ENCODE results near the gene TNS3. TPM values are rescaled to one million over a fixed set of nuclear protein-coding genes. Genes with fewer than 3 reads are reported as not detected.

Gene TNS3
- total and polyA plus RNA-seq, 10 donors: 17.7 to 247 (median 147) TPM

DNA sequence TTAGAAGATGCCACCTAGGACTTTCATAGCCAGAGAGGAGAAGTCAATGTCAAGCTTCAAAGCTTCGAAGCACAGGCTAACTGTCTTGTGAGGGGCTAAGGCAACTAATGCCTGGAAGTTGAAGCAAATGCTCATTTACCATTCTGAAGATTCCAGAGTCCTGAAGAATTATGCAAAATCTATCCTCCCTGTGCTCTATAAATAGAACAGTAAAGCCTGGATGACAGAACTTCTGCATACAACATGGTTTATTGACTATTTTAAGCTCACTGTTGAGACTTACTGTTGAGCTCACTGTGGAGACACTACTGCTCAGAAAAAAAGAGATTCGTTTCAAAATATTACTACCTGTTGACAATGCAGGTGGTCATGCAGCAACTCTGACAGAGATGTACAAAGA lies 28.6 kb downstream of the TNS3 start:
- Histone ChIP-seq H3K4me3 (no peak overlapping the region), H3K36me3 (peaks cover 0 to 23% (median 0%) of the 10 kb centered on the region in 6 donors), H3K27ac (peak overlapping the region in 5 of 8 donors; percentile 7 to 38 (median 27)), H3K27me3 (replicated peaks in 1 of 7) (no peaks in the 10 kb centered on the region), H3K4me1 (peaks cover 5 to 88% (median 35%) of the 10 kb centered on the region in 6 donors), H3K9me3 (no peaks in the 10 kb centered on the region)
- WGBS, 5 donors: 76 to 96% (median 91%) methylated on average over 2 of the region's 2 CpGs
- intact Hi-C loops (cut with DNase I; ENCODE audit: low total_unique reads): no loop called here
- DNase-seq: no peak
- TF ChIP-seq POLR2A (IDR thresholded peaks at IDR 0.05) (no peak), POLR2AphosphoS5 (IDR thresholded peaks at IDR 0.05) (no peak)
- TF ChIP-seq, protein P1, sequence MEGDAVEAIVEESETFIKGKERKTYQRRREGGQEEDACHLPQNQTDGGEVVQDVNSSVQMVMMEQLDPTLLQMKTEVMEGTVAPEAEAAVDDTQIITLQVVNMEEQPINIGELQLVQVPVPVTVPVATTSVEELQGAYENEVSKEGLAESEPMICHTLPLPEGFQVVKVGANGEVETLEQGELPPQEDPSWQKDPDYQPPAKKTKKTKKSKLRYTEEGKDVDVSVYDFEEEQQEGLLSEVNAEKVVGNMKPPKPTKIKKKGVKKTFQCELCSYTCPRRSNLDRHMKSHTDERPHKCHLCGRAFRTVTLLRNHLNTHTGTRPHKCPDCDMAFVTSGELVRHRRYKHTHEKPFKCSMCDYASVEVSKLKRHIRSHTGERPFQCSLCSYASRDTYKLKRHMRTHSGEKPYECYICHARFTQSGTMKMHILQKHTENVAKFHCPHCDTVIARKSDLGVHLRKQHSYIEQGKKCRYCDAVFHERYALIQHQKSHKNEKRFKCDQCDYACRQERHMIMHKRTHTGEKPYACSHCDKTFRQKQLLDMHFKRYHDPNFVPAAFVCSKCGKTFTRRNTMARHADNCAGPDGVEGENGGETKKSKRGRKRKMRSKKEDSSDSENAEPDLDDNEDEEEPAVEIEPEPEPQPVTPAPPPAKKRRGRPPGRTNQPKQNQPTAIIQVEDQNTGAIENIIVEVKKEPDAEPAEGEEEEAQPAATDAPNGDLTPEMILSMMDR (IDR thresholded peaks at IDR 0.05 in 8 of 11, conservative IDR thresholded peaks at IDR 0.05 in 3 of 11): no peak

DNA sequence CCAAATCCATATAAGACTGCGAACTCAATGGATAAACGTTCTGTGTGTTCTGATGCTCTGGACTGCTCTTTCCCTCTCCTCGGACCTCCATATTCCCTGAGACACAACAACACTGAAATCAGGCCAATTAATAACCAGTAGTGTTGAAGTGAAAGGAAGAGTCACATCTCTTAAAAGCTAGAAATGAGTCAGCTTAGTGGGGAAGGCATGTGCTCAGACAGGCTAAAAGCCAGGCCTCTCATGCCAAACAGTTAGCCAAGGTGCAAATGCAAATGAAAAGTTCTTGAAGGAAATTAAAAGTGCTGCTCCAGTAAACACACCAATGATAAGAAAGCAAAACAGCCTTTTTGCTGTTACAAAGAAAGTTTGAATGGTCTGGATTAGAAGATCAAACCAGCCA lies 29.3 kb downstream of the TNS3 start:
- intact Hi-C loops (cut with DNase I; ENCODE audit: low total_unique reads): no loop called here
- peaks cover 0 to 20% (median 0%) of the 10 kb centered on the region in 6 donors for H3K36me3 ChIP-seq
- H3K4me3 ChIP-seq: no peak overlapping the region
- WGBS, 5 donors: 53 to 84% (median 61%) methylated on average over 3 of the region's 3 CpGs
- H3K27me3 ChIP-seq (replicated peaks in 1 of 7): no peaks in the 10 kb centered on the region
- no peak for DNase-seq
- H3K27ac ChIP-seq: peak overlapping the region in 5 of 8 donors; percentile 7 to 38 (median 27)
- TF ChIP-seq, protein P1 (IDR thresholded peaks at IDR 0.05 in 8 of 11, conservative IDR thresholded peaks at IDR 0.05 in 3 of 11): no peak
- peak in 1 of 3 donors; percentile 6 for TF ChIP-seq POLR2AphosphoS5 (IDR thresholded peaks at IDR 0.05)
- H3K9me3 ChIP-seq: no peaks in the 10 kb centered on the region
- peaks cover 5 to 81% (median 32%) of the 10 kb centered on the region in 6 donors for H3K4me1 ChIP-seq

DNA sequence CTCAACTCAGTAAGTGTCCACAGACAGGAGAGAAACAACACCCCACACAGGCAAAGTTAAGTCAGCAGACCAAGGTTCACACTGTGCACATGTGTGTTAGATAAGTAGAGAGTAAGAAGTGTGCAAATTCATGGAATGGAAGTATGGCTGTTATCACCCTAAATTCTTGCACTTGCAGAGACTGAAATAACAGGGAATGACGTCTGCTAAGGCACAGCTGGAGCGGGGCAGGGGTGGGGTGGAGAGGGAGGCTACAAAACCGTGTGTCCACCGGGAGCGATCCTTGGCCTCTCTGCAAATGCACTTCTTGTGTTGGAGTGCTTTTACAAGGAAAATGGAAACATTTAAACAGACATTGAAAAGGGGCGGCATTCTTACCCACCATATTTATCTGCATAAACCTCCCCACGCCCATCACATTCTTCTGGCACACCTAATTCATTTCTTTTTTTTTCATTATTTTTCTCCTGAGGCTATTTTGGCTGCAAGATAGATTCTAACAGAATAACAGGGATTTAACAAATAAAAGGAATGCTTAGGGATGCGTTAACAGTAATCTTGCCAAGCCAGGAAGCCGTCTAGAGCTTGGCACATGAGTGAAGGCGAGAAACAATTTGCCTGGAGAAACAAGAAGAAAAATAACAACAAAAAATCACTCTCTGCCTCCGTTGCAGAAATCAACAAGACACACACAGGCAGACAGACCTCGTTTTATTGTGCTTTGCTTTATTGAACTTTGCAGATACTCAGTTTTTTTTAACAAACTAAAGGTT lies 30.1 kb downstream of the TNS3 start:
- 76 to 84% (median 81%) methylated on average over 12 of the region's 12 CpGs for WGBS, 5 donors
- intact Hi-C loops (cut with DNase I; ENCODE audit: low total_unique reads): no loop called here
- H3K4me3 ChIP-seq: no peak overlapping the region
- peaks cover 5 to 74% (median 29%) of the 10 kb centered on the region in 6 donors for H3K4me1 ChIP-seq
- no peaks in the 10 kb centered on the region for H3K27me3 ChIP-seq (replicated peaks in 1 of 7)
- peak; percentile 43 for DNase-seq
- no peaks in the 10 kb centered on the region for H3K9me3 ChIP-seq
- H3K27ac ChIP-seq: peak overlapping the region in 4 of 8 donors; percentile 13 to 38 (median 28)
- peaks cover 0 to 25% (median 0%) of the 10 kb centered on the region in 6 donors for H3K36me3 ChIP-seq
- TF ChIP-seq POLR2AphosphoS5 (IDR thresholded peaks at IDR 0.05) (no peak), POLR2A (IDR thresholded peaks at IDR 0.05) (no peak)
- TF ChIP-seq, protein P1 (IDR thresholded peaks at IDR 0.05 in 8 of 11, conservative IDR thresholded peaks at IDR 0.05 in 3 of 11): no peak

DNA sequence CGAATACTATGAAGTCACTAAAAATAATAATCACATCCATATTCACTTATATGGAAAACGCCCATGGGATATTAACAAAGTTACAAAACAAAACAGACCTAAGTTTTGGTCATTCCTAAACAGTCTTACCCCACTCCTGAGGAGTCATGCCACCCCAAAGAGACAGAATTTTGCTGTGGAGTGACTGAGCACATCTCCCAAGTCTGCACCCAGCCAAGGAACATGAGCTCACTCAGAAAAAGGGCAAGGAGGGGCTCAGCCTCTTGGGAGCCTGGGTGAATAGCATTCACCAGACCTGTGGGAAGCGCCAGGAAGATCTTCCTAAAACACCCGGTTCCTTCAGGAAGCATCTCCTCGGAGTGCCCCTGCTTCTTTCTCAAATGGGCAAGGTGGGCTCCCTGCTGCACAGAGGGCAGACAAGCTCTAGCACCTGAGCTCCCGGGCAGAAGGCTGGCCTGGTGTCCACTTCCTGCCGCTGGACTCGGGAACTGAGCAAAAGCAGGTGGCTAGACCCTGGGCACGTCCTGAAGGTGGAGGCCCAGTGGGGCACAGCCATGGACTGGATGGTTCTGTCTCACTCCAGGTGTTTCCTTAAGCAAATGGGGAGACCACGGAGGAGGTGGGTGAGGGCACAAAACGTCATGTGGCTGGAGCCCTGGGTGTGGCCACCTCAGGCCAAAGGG lies 31.0 kb downstream of the TNS3 start:
- H3K4me3 ChIP-seq: no peak overlapping the region
- H3K36me3 ChIP-seq: peaks cover 0 to 25% (median 0%) of the 10 kb centered on the region in 6 donors
- H3K4me1 ChIP-seq: peaks cover 0 to 66% (median 23%) of the 10 kb centered on the region in 6 donors
- WGBS, 5 donors: 63 to 81% (median 65%) methylated on average over 9 to 11 of the region's 11 CpGs
- no peaks in the 10 kb centered on the region for H3K27me3 ChIP-seq (replicated peaks in 1 of 7)
- no peaks in the 10 kb centered on the region for H3K9me3 ChIP-seq
- TF ChIP-seq POLR2AphosphoS5 (IDR thresholded peaks at IDR 0.05) (peak in 2 of 3 donors; percentile 14 to 18), POLR2A (IDR thresholded peaks at IDR 0.05) (no peak)
- TF ChIP-seq, protein P1 (IDR thresholded peaks at IDR 0.05 in 8 of 11, conservative IDR thresholded peaks at IDR 0.05 in 3 of 11): no peak
- peak; percentile 61 for DNase-seq
- peak overlapping the region in 2 of 8 donors; percentile 5 to 26 for H3K27ac ChIP-seq
- intact Hi-C loops (cut with DNase I; ENCODE audit: low total_unique reads): no loop called here

All from spleen (tissue), 11 donors.